HepG2 (cell line): ENCODE data around the gene CFAP97. TPM values are rescaled to one million over a fixed set of nuclear protein-coding genes. Genes with fewer than 3 reads are reported as not detected.

Experiments used
- AGO1 ChIP-seq: fragments of 200-400 bp; formaldehyde crosslinking; IDR thresholded peaks from 2 replicates; pipeline ENCODE4 v1.6.1; 2017; ENCODE audit warnings: mild to moderate bottlenecking, low read depth, low read length, moderate library complexity; ENCODE audit not compliant: poor library complexity, severe bottlenecking
- ATF3 ChIP-seq: sonication (generic); formaldehyde crosslinking; IDR thresholded peaks from 2 replicates; pipeline ENCODE4 v1.4.0; 2020; ENCODE audit warnings: missing genetic modification reagents
- CREM ChIP-seq, 2 experiments: sonication (generic) in 1 of 2; formaldehyde crosslinking in 1 of 2; IDR thresholded peaks; 2 replicates each; pipeline versions ENCODE4 v1.4.0 to v1.6.1; 2016 to 2020; ENCODE audit warnings: antibody characterized with exemption in 1 of 2, mild to moderate bottlenecking in 1 of 2, missing genetic modification reagents in 1 of 2
- DPF2 ChIP-seq: sonication (generic); formaldehyde crosslinking; IDR thresholded peaks from 2 replicates; pipeline ENCODE4 v1.4.0; 2020; ENCODE audit warnings: mild to moderate bottlenecking, low read depth, missing genetic modification reagents, borderline replicate concordance
- GMEB2 ChIP-seq: IDR thresholded peaks from 2 replicates; pipeline ENCODE4 v1.6.1; 2016; ENCODE audit warnings: missing biosample characterization, missing genetic modification reagents, low read depth
- NFRKB ChIP-seq: fragments of 450-650 bp; IDR thresholded peaks from 2 replicates; pipeline ENCODE4 v1.6.1; 2017
- PATZ1 ChIP-seq: sonication (generic); formaldehyde crosslinking; IDR thresholded peaks from 2 replicates; pipeline ENCODE4 v1.4.0; 2020; ENCODE audit warnings: missing genetic modification reagents
- RBAK ChIP-seq: sonication (generic); formaldehyde crosslinking; IDR thresholded peaks from 2 replicates; pipeline ENCODE4 v1.5.1; 2020; ENCODE audit warnings: mild to moderate bottlenecking, missing genetic modification reagents
- TBX3 ChIP-seq: fragments of 450-650 bp; IDR thresholded peaks from 2 replicates; pipeline ENCODE4 v1.6.1; 2017; ENCODE audit warnings: antibody characterized with exemption, mild to moderate bottlenecking, inconsistent platforms, borderline replicate concordance
- UBTF ChIP-seq: sonication (generic); formaldehyde crosslinking; IDR thresholded peaks from 2 replicates; pipeline ENCODE4 v1.4.0; 2020; ENCODE audit warnings: mild to moderate bottlenecking, missing genetic modification reagents
- ZNF121 ChIP-seq: sonication (generic); formaldehyde crosslinking; IDR thresholded peaks from 2 replicates; pipeline ENCODE4 v1.5.0; 2020; ENCODE audit warnings: mild to moderate bottlenecking, missing genetic modification reagents
- ZNF670 ChIP-seq: sonication (generic); formaldehyde crosslinking; IDR thresholded peaks from 2 replicates; pipeline ENCODE4 v1.8.0; 2022; ENCODE audit warnings: mild to moderate bottlenecking, missing genetic modification reagents, borderline replicate concordance
- ZNF749 ChIP-seq: sonication (generic); formaldehyde crosslinking; IDR thresholded peaks from 2 replicates; pipeline ENCODE4 v1.8.0; 2022; ENCODE audit warnings: mild to moderate bottlenecking, missing genetic modification reagents, moderate library complexity, borderline replicate concordance
- ZNF772 ChIP-seq: sonication (generic); formaldehyde crosslinking; IDR thresholded peaks from 2 replicates; pipeline ENCODE4 v1.5.0; 2020; ENCODE audit warnings: mild to moderate bottlenecking, missing genetic modification reagents
- ZNF775 ChIP-seq: sonication (generic); formaldehyde crosslinking; IDR thresholded peaks from 2 replicates; pipeline ENCODE4 v1.4.0; 2020; ENCODE audit warnings: missing genetic modification reagents, mild to moderate bottlenecking, moderate library complexity, borderline replicate concordance
- ZNF790 ChIP-seq: sonication (generic); formaldehyde crosslinking; IDR thresholded peaks from 2 replicates; pipeline ENCODE4 v1.8.0; 2022; ENCODE audit warnings: missing genetic modification reagents, mild to moderate bottlenecking, borderline replicate concordance
- polyA plus RNA-seq, 8 experiments: library from polyadenylated mRNA; depleted of rRNA in 3 of 8; stranded (reverse) in 7 of 8; unstranded in 1 of 8; fragments of >200 nt; fragmentation: Illumina TruSeq in 4 of 8; extraction: Trizol in 4 of 8; gene quantifications; 2 replicates each; pipeline versions ENCODE4 v1.2.1 to v1.2.3, GENCODE V29; 2011 to 2016; ENCODE audit warnings: low read depth in 4 of 8, missing spikeins in 1 of 8, mixed read lengths in 1 of 8; ENCODE audit not compliant: insufficient read depth in 1 of 8
- total RNA-seq, 5 experiments: library from RNA; depleted of rRNA; stranded (reverse); fragments of >200 nt; fragmentation: Illumina TruSeq; extraction: Trizol; gene quantifications; 2 replicates each; pipeline ENCODE4 v1.2.3, GENCODE V29; 2016; ENCODE audit warnings: low read depth in 1 of 5

CFAP97 gene
- total and polyA plus RNA-seq, 2 of the 13 experiments (the other 11 are each of a cell fraction or from before 2014, with no cell fraction given): 32.1 to 44.4 TPM

GRCh38 chr4:185128272-185129119 lies 75.3 kb downstream of the CFAP97 start (continued):
- TF ChIP-seq UBTF (CRISPR knock-in tag): peak; percentile 42; the same call in 1 of the 2 replicates
- no peak for TF ChIP-seq ZNF775 (CRISPR knock-in tag)
- TF ChIP-seq ZNF670 (CRISPR knock-in tag): no peak
- no peak for TF ChIP-seq ATF3 (CRISPR knock-in tag)
- TF ChIP-seq ZNF790 (CRISPR knock-in tag): no peak
- TF ChIP-seq ZNF772: no peak
- no peak for TF ChIP-seq TBX3
- TF ChIP-seq ZNF749: no peak
- TF ChIP-seq RBAK (CRISPR knock-in tag): no peak
- TF ChIP-seq CREM (IDR thresholded peaks at IDR 0.05): no peak
- no peak for TF ChIP-seq CREM (CRISPR knock-in tag; IDR thresholded peaks at IDR 0.05)
- TF ChIP-seq PATZ1: peak; percentile 35; the same call in 1 of the 2 replicates
- TF ChIP-seq DPF2: no peak
- TF ChIP-seq GMEB2 (CRISPR knock-in tag): no peak
- peak; percentile 38; the same call in 1 of the 2 replicates for TF ChIP-seq ZNF121 (CRISPR knock-in tag)
- TF ChIP-seq AGO1: no peak
- TF ChIP-seq NFRKB: no peak
